HepG2 (cell line): ENCODE measurements around the gene FBRSL1. TPM values are rescaled to one million over a fixed set of nuclear protein-coding genes. Genes with fewer than 3 reads are reported as not detected.

ENCODE experiments used
- ATAC-seq: fragments of 200-7000 bp; cut with Tn5 transposase; 3 replicates; pipeline ENCODE4 v1.9.1; 2020; ENCODE audit warnings: mild to moderate bottlenecking, moderate library complexity
- BruUV-seq: library from RNA; stranded (reverse); fragments of 400-500 nt; replicated peaks from 2 replicates; lab custom pipeline; 2021; lab: Mats Ljungman, UMichigan
- CTCF ChIA-PET: fragments of 300-600 bp; formaldehyde crosslinking; extraction: SDS; loops from one replicate; lab custom pipeline; 2021; ENCODE audit warnings: low total read pairs, inconsistent platforms, low intra/inter-chr PET ratio; lab: Yijun Ruan, JAX
- POLR2A ChIA-PET: fragments of 350-600 bp; sonication (Branson Sonifier 250); formaldehyde crosslinking; loops from one replicate; lab custom pipeline; 2020; ENCODE audit warnings: antibody characterized with exemption, inconsistent platforms; lab: Yijun Ruan, JAX
- DNase-seq: peaks from one replicate; pipeline ENCODE4 v3.0.0-alpha.2; 2015; ENCODE audit warnings: low spot score
- FAIRE-seq: peaks from 3 replicates; lab custom pipeline; 2011; peaks lifted over from hg19 to GRCh38; lab: Jason Lieb, UNC
- H2AFZ ChIP-seq: one replicate; pipeline ENCODE4 v1.6.1; 2011; ENCODE audit warnings: low read length, inconsistent platforms
- H3K27ac ChIP-seq: fragments of 300-600 bp; 3 replicates; pipeline ENCODE4 v1.8.0; 2011; ENCODE audit warnings: mixed run types, mild to moderate bottlenecking, mixed read lengths, low read length, inconsistent platforms; ENCODE audit not compliant: insufficient read depth; ENCODE audit errors: extremely low read length
- H3K27me3 ChIP-seq, 2 experiments: fragments of 200-600 bp in 1 of 2; 2 replicates in 1 of 2; 3 replicates in 1 of 2; pipeline versions ENCODE4 v1.6.0 to v1.8.0; 2011; ENCODE audit warnings: low read length in 2 of 2, mild to moderate bottlenecking in 2 of 2, moderate library complexity in 2 of 2, inconsistent platforms in 1 of 2; ENCODE audit not compliant: insufficient read depth in 2 of 2, control insufficient read depth in 1 of 2
- H3K36me3 ChIP-seq, 2 experiments: fragments of 200-600 bp in 1 of 2; replicated peaks in 1 of 2; 2 replicates in 1 of 2; 3 replicates in 1 of 2; pipeline versions ENCODE4 v1.5.1 to v1.8.0; 2011; ENCODE audit warnings: low read length in 2 of 2, inconsistent platforms in 1 of 2; ENCODE audit not compliant: insufficient read depth in 2 of 2, control insufficient read depth in 1 of 2
- H3K4me1 ChIP-seq: 2 replicates; pipeline ENCODE4 v1.5.1; 2012; ENCODE audit warnings: low read length, inconsistent platforms; ENCODE audit not compliant: insufficient read depth
- H3K4me2 ChIP-seq: 2 replicates; pipeline ENCODE4 v1.6.0; 2011; ENCODE audit warnings: low read depth, low read length, inconsistent platforms
- H3K4me3 ChIP-seq, 3 experiments: fragments of 200-600 bp in 1 of 3; sonication (generic), shearing (Covaris generic) in 1 of 3; replicated peaks in 1 of 3; 2 replicates each; pipeline ENCODE4 v1.5.1; 2011 to 2016; ENCODE audit warnings: low read length in 3 of 3, inconsistent platforms in 2 of 3, low read depth in 2 of 3, mild to moderate bottlenecking in 2 of 3, control low read depth in 1 of 3, mixed read lengths in 1 of 3; ENCODE audit not compliant: insufficient read depth in 1 of 3
- H3K79me2 ChIP-seq: one replicate; pipeline ENCODE4 v1.6.1; 2011; ENCODE audit warnings: low read length, inconsistent platforms; ENCODE audit not compliant: insufficient read depth
- H3K9ac ChIP-seq: 2 replicates; pipeline ENCODE4 v1.6.0; 2011; ENCODE audit warnings: mild to moderate bottlenecking, low read depth, low read length, inconsistent platforms; ENCODE audit not compliant: insufficient read depth
- H3K9me3 ChIP-seq: 2 replicates; pipeline ENCODE4 v1.5.1; 2012; ENCODE audit warnings: mild to moderate bottlenecking, low read length
- H4K20me1 ChIP-seq: 2 replicates; pipeline ENCODE4 v1.6.0; 2011; ENCODE audit warnings: inconsistent platforms, mild to moderate bottlenecking, low read length, moderate library complexity; ENCODE audit not compliant: insufficient read depth
- AGO2 ChIP-seq: fragments of 200-400 bp; formaldehyde crosslinking; optimal IDR thresholded peaks from 2 replicates; pipeline ENCODE3; 2017; ENCODE audit warnings: mild to moderate bottlenecking, low read depth, low read length, moderate library complexity
- ARID3A ChIP-seq: IDR thresholded peaks from 2 replicates; pipeline ENCODE4 v1.6.1; 2012; ENCODE audit warnings: low read depth, low read length, improper control_type of control experiment
- GABPA ChIP-seq, 2 experiments: IDR thresholded peaks; 2 replicates each; pipeline ENCODE4 v1.6.1; 2011 to 2016; ENCODE audit warnings: low read depth in 2 of 2, low read length in 1 of 2, missing biosample characterization in 1 of 2, missing genetic modification characterization in 1 of 2
- KLF9 ChIP-seq: IDR thresholded peaks from 2 replicates; pipeline ENCODE4 v1.6.1; 2016; ENCODE audit warnings: low read depth
- NFATC3 ChIP-seq: sonication (generic); formaldehyde crosslinking; IDR thresholded peaks from 2 replicates; pipeline ENCODE4 v1.5.1; 2020; ENCODE audit warnings: mild to moderate bottlenecking, missing genetic modification reagents
- SP5 ChIP-seq: IDR thresholded peaks from 2 replicates; pipeline ENCODE4 v1.6.1; 2016; ENCODE audit warnings: low read depth, borderline replicate concordance
- TBX2 ChIP-seq: sonication (generic); formaldehyde crosslinking; IDR thresholded peaks from 2 replicates; pipeline ENCODE4 v1.5.0; 2020; ENCODE audit warnings: missing genetic modification reagents, mild to moderate bottlenecking, borderline replicate concordance
- ZNF335 ChIP-seq: sonication (generic); formaldehyde crosslinking; IDR thresholded peaks from 2 replicates; pipeline ENCODE4 v1.4.0; 2020; ENCODE audit warnings: missing genetic modification reagents
- ZNF720 ChIP-seq: sonication (generic); formaldehyde crosslinking; IDR thresholded peaks from 2 replicates; pipeline ENCODE4 v1.4.0; 2020; ENCODE audit warnings: missing genetic modification reagents
- ZNF770 ChIP-seq: sonication (generic); formaldehyde crosslinking; IDR thresholded peaks from 2 replicates; pipeline ENCODE4 v1.5.0; 2020; ENCODE audit warnings: mild to moderate bottlenecking, missing genetic modification reagents
- ZNF83 ChIP-seq: sonication (generic); formaldehyde crosslinking; IDR thresholded peaks from 2 replicates; pipeline ENCODE4 v1.4.0; 2020; ENCODE audit warnings: missing genetic modification reagents, mild to moderate bottlenecking, borderline replicate concordance
- ZNF891 ChIP-seq: sonication (generic); formaldehyde crosslinking; IDR thresholded peaks from 2 replicates; pipeline ENCODE4 v1.5.0; 2020; ENCODE audit warnings: mild to moderate bottlenecking, missing genetic modification reagents
- WGBS: methylation state at CpG from one replicate; pipeline ENCODE4 v1.1.6; 2017; ENCODE audit warnings: low lambda C conversion rate; 5-methylcytosine and 5-hydroxymethylcytosine counted together
- in situ Hi-C: cut with HindIII; loops from 2 replicates; pipeline ENCODE4 v1.10.0; 2017; ENCODE audit warnings: low pct_unique_long_range_greater_than_20kb; ENCODE audit not compliant: extremely low pct_ligation_motif_present
- intact Hi-C: fragments of 100-400 bp; cut with micrococcal nuclease; formaldehyde crosslinking; loops from one replicate; pipeline ENCODE4 v1.10.0; 2022; ENCODE audit not compliant: unreplicated experiment
- polyA plus RNA-seq, 8 experiments: library from polyadenylated mRNA; depleted of rRNA in 3 of 8; stranded (reverse) in 7 of 8; unstranded in 1 of 8; fragments of >200 nt; fragmentation: Illumina TruSeq in 4 of 8; extraction: Trizol in 4 of 8; gene quantifications; 2 replicates each; pipeline versions ENCODE4 v1.2.1 to v1.2.3, GENCODE V29; 2011 to 2016; ENCODE audit warnings: low read depth in 4 of 8, missing spikeins in 1 of 8, mixed read lengths in 1 of 8; ENCODE audit not compliant: insufficient read depth in 1 of 8
- total RNA-seq, 5 experiments: library from RNA; depleted of rRNA; stranded (reverse); fragments of >200 nt; fragmentation: Illumina TruSeq; extraction: Trizol; gene quantifications; 2 replicates each; pipeline ENCODE4 v1.2.3, GENCODE V29; 2016; ENCODE audit warnings: low read depth in 1 of 5
- TF ChIP-seq, protein P1 (sequence below): sonication (generic); formaldehyde crosslinking; IDR thresholded peaks from 2 replicates; pipeline ENCODE4 v1.8.0; 2022; ENCODE audit warnings: mild to moderate bottlenecking, missing genetic modification reagents, borderline replicate concordance

Gene FBRSL1
- total and polyA plus RNA-seq, 2 of the 13 experiments (the other 11 are each of a cell fraction or from before 2014, with no cell fraction given) = 3.6 to 7.9 TPM

DNA sequence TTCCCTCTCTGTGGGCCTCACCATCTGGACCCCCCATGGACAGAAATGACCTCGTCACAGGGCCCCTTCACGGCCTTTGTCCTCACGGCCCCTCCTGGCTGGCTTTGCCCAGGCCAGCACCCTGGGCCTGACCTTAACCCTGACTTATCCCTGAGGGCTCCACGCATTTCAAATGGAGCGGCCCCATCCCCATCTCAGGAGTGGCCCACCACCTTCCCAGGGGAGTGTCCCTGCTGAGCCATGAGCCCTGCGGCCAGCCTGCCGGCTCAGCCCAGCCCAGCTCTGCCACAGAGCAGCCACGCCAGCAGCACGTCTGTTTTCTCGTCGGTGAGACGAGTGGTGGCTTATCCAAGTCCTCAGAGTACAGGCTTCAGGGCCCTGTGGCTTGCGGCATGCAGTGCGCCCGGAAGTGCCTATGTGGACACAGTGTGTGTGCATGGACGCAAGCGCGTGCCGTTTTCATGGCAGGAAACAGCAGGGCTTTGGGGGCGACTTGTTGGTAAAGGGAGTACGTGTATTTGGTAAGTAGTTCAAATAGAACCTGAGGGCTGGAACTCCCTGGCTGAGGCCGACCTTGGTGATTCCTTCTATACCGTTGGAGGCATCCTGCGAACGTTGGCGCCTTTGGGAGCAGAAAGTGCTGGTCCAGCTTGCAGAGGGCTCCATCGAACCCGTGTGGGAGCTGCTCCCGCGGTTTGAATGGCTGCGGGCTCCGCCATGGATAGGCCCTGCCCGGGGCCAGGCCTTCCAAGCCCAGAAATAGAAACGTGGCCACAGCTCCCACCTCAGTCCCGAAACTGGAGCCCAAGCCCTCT lies 68.3 kb downstream of the FBRSL1 start (continued):
- TF ChIP-seq ZNF891 = no peak
- no peak for TF ChIP-seq KLF9 (CRISPR knock-in tag)
- TF ChIP-seq TBX2 (CRISPR knock-in tag) = 0 out of 2 replicates have a peak, but pooled peaks have one; percentile 8
- peak; percentile 23; the same call in 1 of the 2 replicates for TF ChIP-seq ZNF335 (CRISPR knock-in tag)
- TF ChIP-seq SP5 = no peak
- TF ChIP-seq, protein P1, sequence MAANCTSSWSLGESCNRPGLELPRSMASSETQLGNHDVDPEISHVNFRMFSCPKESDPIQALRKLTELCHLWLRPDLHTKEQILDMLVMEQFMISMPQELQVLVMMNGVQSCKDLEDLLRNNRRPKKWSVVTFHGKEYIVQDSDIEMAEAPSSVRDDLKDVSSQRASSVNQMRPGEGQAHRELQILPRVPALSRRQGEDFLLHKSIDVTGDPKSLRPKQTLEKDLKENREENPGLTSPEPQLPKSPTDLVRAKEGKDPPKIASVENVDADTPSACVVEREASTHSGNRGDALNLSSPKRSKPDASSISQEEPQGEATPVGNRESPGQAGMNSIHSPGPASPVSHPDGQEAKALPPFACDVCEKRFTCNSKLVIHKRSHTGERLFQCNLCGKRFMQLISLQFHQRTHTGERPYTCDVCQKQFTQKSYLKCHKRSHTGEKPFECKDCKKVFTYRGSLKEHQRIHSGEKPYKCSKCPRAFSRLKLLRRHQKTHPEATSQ = 0 out of 2 replicates have a peak, but pooled peaks have one; percentile 61
- no peak for TF ChIP-seq ARID3A

GRCh38 chr12:132558861-132559623 lies 69.1 kb downstream of the FBRSL1 start:
- no peak overlapping the region for H3K27ac ChIP-seq
- intact Hi-C loops = no loop called here
- no peaks in the 10 kb centered on the region for H3K27me3 ChIP-seq
- H3K79me2 ChIP-seq = peaks cover 7% of the 10 kb centered on the region
- H2AFZ ChIP-seq = no peak overlapping the region
- H3K4me3 ChIP-seq = peak overlapping the region; percentile 25 to 76 (median 52); a peak in 3 of 6 replicates
- peaks cover 33% of the 10 kb centered on the region for H3K4me1 ChIP-seq
- 84% methylated on average over 38 of the region's 45 CpGs for WGBS
- CTCF ChIA-PET = interaction anchor here (0.8 kb wide), 1 partner anchor 144 kb away, joined by 3 read pairs; no protein-coding TSS in a partner anchor
- peak overlapping the region; percentile 68 for H3K4me2 ChIP-seq
- TF ChIP-seq GABPA (IDR thresholded peaks at IDR 0.05; ENCODE audit: low read depth, low read length) (no peak), GABPA (CRISPR knock-in tag; IDR thresholded peaks at IDR 0.05; ENCODE audit: low read depth) (no peak), NFATC3 (no peak), ZNF770 (CRISPR knock-in tag) (peak; percentile 27; the same call in 1 of the 2 replicates), AGO2 (peak; percentile 41), ZNF720 (no peak), ZNF83 (no peak)
- no peak for DNase-seq
- FAIRE-seq = no peak
- POLR2A ChIA-PET = no interaction called here
- BruUV-seq = no TSS peak
- no peaks in the 10 kb centered on the region for H3K36me3 ChIP-seq
- peaks cover 12% of the 10 kb centered on the region; the same call in 1 of the 2 replicates for H4K20me1 ChIP-seq
- in situ Hi-C loops = loop anchor here (5.0 kb wide), 1 partner anchor 142 kb away; no protein-coding TSS in a partner anchor
- no peaks in the 10 kb centered on the region for H3K9me3 ChIP-seq
- ATAC-seq = no peak
- no peak overlapping the region for H3K9ac ChIP-seq
